ENCODE results near the gene MEIOSIN.

GRCh38 chr19:45692187-45693105 is 40.8 kb upstream of the MEIOSIN start, which contains the start of gene QPCTL:
- TF ChIP-seq, protein P1, sequence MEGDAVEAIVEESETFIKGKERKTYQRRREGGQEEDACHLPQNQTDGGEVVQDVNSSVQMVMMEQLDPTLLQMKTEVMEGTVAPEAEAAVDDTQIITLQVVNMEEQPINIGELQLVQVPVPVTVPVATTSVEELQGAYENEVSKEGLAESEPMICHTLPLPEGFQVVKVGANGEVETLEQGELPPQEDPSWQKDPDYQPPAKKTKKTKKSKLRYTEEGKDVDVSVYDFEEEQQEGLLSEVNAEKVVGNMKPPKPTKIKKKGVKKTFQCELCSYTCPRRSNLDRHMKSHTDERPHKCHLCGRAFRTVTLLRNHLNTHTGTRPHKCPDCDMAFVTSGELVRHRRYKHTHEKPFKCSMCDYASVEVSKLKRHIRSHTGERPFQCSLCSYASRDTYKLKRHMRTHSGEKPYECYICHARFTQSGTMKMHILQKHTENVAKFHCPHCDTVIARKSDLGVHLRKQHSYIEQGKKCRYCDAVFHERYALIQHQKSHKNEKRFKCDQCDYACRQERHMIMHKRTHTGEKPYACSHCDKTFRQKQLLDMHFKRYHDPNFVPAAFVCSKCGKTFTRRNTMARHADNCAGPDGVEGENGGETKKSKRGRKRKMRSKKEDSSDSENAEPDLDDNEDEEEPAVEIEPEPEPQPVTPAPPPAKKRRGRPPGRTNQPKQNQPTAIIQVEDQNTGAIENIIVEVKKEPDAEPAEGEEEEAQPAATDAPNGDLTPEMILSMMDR (IDR thresholded peaks at IDR 0.05) = no peak
- TF ChIP-seq POLR2A (IDR thresholded peaks at IDR 0.05) = peak; percentile 27 to 57

All from Peyer's patch (tissue), 4 donors.